Stimulated activated memory B cell treated with anti-CD40 and anti-IgM and Interleukin-4, amounts not matched to agents 10 μg/mL and 1 μg/mL and 100 μg/mL, for 72 hours (primary cell): Measurements from ENCODE around the gene TRIM65.
"Not testable (repeated sequence)": the region's sequence is repeated elsewhere in the genome, so short reads cannot be mapped to it uniquely, and the experiment has no call there.

Experiments
- ATAC-seq: fragments of 150-1000 bp; cut with Tn5 transposase; 2 replicates; pipeline ENCODE4 v1.10.0; 2021
- H3K27ac Mint-ChIP-seq: one replicate; pipeline ENCODE4 v1.8.0; 2022; ENCODE audit warnings: mild to moderate bottlenecking, mixed read lengths
- H3K27me3 Mint-ChIP-seq: one replicate; pipeline ENCODE4 v1.8.0; 2022; ENCODE audit warnings: mixed read lengths
- H3K36me3 Mint-ChIP-seq: one replicate; pipeline ENCODE4 v1.8.0; 2022; ENCODE audit warnings: mixed read lengths
- H3K4me1 Mint-ChIP-seq: one replicate; pipeline ENCODE4 v1.8.0; 2022; ENCODE audit warnings: mixed read lengths
- H3K4me3 Mint-ChIP-seq: one replicate; pipeline ENCODE4 v1.8.0; 2022; ENCODE audit warnings: mild to moderate bottlenecking, moderate library complexity, mixed read lengths
- H3K9me3 Mint-ChIP-seq: one replicate; pipeline ENCODE4 v1.8.0; 2022; ENCODE audit warnings: mixed read lengths

TRIM65 gene

GRCh38 chr17:75859358-75859757 lies 37.4 kb downstream of the TRIM65 start:
- not testable (repeated sequence) for H3K9me3 Mint-ChIP-seq, H3K36me3 Mint-ChIP-seq, ATAC-seq, H3K27me3 Mint-ChIP-seq, H3K4me3 Mint-ChIP-seq
- peak overlapping the region; percentile 71 for H3K27ac Mint-ChIP-seq
- H3K4me1 Mint-ChIP-seq, result peaks cover 34% of the 10 kb centered on the region

- H3K27ac Mint-ChIP-seq, result no peak overlapping the region
- H3K9me3 Mint-ChIP-seq, result no peaks in the 10 kb centered on the region
- no peaks in the 10 kb centered on the region for H3K36me3 Mint-ChIP-seq
- H3K4me3 Mint-ChIP-seq, result no peak overlapping the region
- no peak for ATAC-seq
- H3K4me1 Mint-ChIP-seq, result peaks cover 39% of the 10 kb centered on the region
- no peaks in the 10 kb centered on the region for H3K27me3 Mint-ChIP-seq
Measured at GRCh38 chr17:75856062-75856756, 40.5 kb downstream of the TRIM65 start.

GRCh38 chr17:75855310-75856061 lies 41.3 kb downstream of the TRIM65 start, which contains the start of gene WBP2:
Gene WBP2, minus strand, starts transcription at chr17:75855335. Its CDS starts 38 bp downstream, at chr17:75855297.
- Mint-ChIP-seq H3K9me3 (no peaks in the 10 kb centered on the region), H3K4me1 (peaks cover 39% of the 10 kb centered on the region), H3K27me3 (no peaks in the 10 kb centered on the region), H3K36me3 (no peaks in the 10 kb centered on the region), H3K4me3 (no peak within 1 kb of the TSS), H3K27ac (no peak within 1 kb of the TSS)
- ATAC-seq, result peak; percentile 94

DNA sequence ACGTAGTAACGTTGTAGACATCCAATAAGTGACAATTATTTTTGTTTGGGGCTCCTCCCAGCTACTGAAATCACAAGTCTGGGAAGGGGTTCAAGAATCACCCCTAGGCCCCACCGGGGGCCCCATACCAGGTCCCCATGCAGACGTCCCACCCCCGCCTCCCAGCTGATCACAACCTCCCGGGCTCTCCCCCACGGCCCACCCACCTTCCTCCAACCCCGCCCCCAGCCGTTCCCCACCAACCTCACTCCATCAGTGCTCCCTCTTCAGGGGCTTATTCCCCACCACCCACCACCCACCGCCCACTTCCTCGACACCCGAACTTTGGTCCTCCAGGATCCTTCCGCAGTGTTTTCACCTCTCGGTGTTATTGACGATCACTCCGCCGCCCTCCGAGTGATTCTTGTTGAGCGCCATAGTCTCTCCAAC lies 41.9 kb downstream of the TRIM65 start:
- Mint-ChIP-seq H3K9me3 (no peaks in the 10 kb centered on the region), H3K36me3 (peaks cover 3% of the 10 kb centered on the region), H3K4me3 (no peak overlapping the region), H3K27ac (no peak overlapping the region), H3K27me3 (no peaks in the 10 kb centered on the region), H3K4me1 (peaks cover 39% of the 10 kb centered on the region)
- ATAC-seq, result peak; percentile 2

- no peak for ATAC-seq
- Mint-ChIP-seq H3K4me1 (peaks cover 42% of the 10 kb centered on the region), H3K4me3 (no peak overlapping the region), H3K27ac (no peak overlapping the region), H3K36me3 (peaks cover 10% of the 10 kb centered on the region), H3K27me3 (no peaks in the 10 kb centered on the region), H3K9me3 (no peaks in the 10 kb centered on the region)
Measured at GRCh38 chr17:75854101-75854748, 42.5 kb downstream of the TRIM65 start.

DNA sequence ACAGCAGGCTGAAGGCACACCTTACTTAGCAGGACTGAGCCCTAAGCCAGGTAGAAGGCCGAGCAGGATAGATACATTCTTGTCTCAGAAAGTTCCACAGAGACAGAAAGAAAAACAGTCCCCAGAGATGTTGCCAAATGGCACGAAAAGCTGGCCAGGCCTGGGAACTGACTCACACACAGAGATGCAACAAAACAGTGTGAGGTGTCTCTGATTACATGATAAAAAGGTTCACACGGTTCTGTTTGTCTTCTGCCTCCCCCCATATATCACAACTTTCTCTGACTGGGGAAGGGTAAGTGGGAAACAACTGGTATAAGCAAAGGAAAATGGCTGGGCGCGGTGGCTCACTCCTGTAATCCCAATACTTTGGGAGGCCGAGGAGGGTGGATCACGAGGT lies 43.3 kb downstream of the TRIM65 start:
- peaks cover 38% of the 10 kb centered on the region for H3K4me1 Mint-ChIP-seq
- no peak for ATAC-seq

GRCh38 chr17:75851693-75851991 lies 45.1 kb downstream of the TRIM65 start:
- peaks cover 29% of the 10 kb centered on the region for H3K36me3 Mint-ChIP-seq
- ATAC-seq, H3K4me3 Mint-ChIP-seq, H3K27ac Mint-ChIP-seq, H3K27me3 Mint-ChIP-seq, H3K9me3 Mint-ChIP-seq: not testable (repeated sequence)
- H3K4me1 Mint-ChIP-seq, result peaks cover 37% of the 10 kb centered on the region

More for the DNA sequence above, 43.3 kb downstream of the TRIM65 start:
- H3K27me3 Mint-ChIP-seq, result no peaks in the 10 kb centered on the region
- peaks cover 11% of the 10 kb centered on the region for H3K36me3 Mint-ChIP-seq
- H3K9me3 Mint-ChIP-seq, result no peaks in the 10 kb centered on the region
- peak overlapping the region; percentile 39 for H3K4me3 Mint-ChIP-seq
- H3K27ac Mint-ChIP-seq, result no peak overlapping the region

DNA sequence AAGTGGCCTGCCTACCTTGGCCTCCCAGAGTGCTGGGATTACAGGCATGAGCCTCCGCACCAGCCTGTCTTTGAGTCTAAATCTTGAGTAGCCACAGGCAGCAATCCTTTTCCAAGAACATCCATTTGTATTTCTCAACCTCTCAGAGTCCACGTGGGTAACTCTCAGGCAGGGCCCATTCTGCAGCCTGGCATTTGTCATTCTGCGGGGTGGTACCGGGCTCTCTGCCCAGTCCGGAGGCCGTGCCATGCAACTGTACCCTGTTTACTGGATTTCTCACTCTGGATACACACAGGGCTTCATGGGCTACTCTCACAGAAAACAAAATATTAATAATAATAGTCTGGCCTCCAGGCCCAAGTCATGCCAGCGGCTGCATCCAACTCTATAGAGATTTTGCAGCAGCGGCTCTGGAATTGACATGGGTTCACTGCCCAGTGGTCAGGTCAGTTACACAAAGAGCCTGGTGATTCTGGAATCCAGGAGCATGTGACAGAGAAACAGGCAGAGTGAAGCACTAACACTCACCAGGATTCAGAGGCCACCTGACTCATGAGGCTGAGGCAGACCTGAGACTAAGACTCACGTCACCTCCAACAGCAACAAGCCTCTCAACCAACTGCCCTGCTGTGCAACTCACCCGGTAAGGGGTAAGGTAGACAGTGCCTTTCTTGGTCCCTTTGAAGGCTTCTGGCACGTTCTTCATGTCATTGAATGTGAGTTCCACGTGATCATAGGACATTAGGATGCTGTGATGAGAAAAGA lies 45.6 kb downstream of the TRIM65 start:
- Mint-ChIP-seq H3K36me3 (peaks cover 34% of the 10 kb centered on the region), H3K9me3 (no peaks in the 10 kb centered on the region), H3K27me3 (no peaks in the 10 kb centered on the region), H3K4me3 (no peak overlapping the region), H3K4me1 (peaks cover 36% of the 10 kb centered on the region), H3K27ac (no peak overlapping the region)
- no peak for ATAC-seq

DNA sequence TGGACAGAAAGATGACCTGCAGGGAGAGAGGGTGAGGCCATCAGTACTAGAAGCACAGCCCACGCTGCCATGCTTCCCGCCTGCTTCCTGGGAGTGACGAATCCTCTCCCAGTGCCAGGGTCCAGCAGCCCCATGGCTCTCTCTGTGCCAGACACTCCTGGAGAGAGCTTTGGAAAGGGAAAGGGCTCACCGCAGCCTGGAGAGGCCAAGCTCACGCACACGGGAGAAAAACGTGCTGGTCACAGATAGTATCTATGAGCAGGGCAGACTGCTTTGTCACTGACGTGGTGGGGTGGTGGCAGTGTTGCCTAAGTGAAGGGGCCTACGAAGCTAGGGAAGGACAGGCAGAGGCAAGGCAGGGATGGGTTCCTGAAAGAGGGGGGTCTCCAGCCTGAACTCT lies 47.0 kb downstream of the TRIM65 start:
- peaks cover 43% of the 10 kb centered on the region for H3K36me3 Mint-ChIP-seq
- H3K4me3 Mint-ChIP-seq, result no peak overlapping the region
- H3K27me3 Mint-ChIP-seq, result no peaks in the 10 kb centered on the region
- ATAC-seq, result no peak
- no peak overlapping the region for H3K27ac Mint-ChIP-seq
- H3K4me1 Mint-ChIP-seq, result peaks cover 47% of the 10 kb centered on the region
- no peaks in the 10 kb centered on the region for H3K9me3 Mint-ChIP-seq

DNA sequence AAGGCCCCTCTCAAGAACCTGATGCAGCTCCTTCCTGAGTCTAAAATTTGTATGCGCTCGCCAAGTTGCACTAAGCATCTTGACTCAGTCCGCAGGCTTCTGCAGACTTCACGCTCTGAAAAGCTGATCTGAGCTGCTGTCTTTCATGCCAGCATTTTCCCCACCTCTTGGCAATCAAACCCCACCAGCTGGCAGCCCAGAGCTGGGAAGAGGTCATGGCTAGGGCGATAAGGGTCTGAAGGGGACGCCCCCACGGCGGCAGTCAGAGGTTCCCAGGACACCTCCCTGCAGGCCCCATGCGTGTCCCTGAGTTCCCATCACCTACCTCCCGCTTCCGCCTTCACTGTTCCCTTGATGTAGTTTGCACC lies 47.5 kb downstream of the TRIM65 start:
- Mint-ChIP-seq H3K4me1 (peaks cover 45% of the 10 kb centered on the region), H3K9me3 (no peaks in the 10 kb centered on the region), H3K27me3 (no peaks in the 10 kb centered on the region), H3K27ac (no peak overlapping the region), H3K4me3 (no peak overlapping the region), H3K36me3 (peaks cover 43% of the 10 kb centered on the region)
- ATAC-seq, result no peak

DNA sequence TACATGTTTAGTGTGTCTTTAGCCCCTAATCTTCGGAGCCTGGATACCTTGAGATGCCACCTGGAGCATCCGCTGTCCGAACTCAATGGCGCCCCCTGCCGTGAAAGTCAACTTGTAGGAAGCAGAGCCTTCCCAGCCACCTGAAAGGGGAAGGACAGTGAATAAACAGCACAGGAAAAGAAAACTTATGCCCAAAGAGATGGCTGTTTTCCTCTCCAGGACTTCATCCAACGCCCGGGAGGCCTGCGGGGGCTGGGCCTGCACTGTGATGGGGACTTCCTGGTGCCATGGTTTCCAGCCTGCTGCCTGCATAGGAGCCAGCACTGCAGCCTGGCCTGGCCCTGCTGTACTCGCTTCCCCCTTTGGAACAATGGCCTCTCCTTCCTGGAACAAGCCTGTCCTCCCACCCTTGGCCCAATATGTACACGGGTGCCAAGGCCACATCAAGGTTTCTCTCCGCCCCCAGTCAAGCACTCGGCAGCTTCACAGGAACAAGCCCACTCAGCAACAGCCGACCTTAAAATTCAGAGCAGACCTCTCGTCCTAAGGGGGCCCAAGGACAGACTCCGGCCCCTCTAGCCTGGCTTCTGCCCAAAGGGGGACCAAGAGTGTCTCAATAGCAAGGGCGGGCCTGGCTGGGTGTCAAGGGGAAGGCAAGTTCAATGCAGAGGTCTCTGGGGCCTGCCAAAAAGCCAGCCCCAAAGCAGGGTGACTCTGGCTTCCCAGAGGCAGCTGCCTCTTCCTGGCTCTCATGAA lies 48.0 kb downstream of the TRIM65 start:
- Mint-ChIP-seq H3K9me3 (no peaks in the 10 kb centered on the region), H3K27ac (peak overlapping the region; percentile 40), H3K4me3 (no peak overlapping the region), H3K4me1 (peaks cover 45% of the 10 kb centered on the region), H3K36me3 (peaks cover 43% of the 10 kb centered on the region), H3K27me3 (no peaks in the 10 kb centered on the region)
- no peak for ATAC-seq

GRCh38 chr17:75847614-75848522 lies 48.9 kb downstream of the TRIM65 start:
- peak overlapping the region; percentile 40 for H3K27ac Mint-ChIP-seq
- H3K27me3 Mint-ChIP-seq, result no peaks in the 10 kb centered on the region
- no peak for ATAC-seq
- H3K4me3 Mint-ChIP-seq, result no peak overlapping the region
- H3K9me3 Mint-ChIP-seq, result no peaks in the 10 kb centered on the region
- peaks cover 43% of the 10 kb centered on the region for H3K36me3 Mint-ChIP-seq
- H3K4me1 Mint-ChIP-seq, result peaks cover 46% of the 10 kb centered on the region

GRCh38 chr17:75846692-75847613 lies 49.8 kb downstream of the TRIM65 start:
- Mint-ChIP-seq H3K27me3 (no peaks in the 10 kb centered on the region), H3K36me3 (peaks cover 43% of the 10 kb centered on the region), H3K27ac (peak overlapping the region; percentile 91), H3K4me1 (peaks cover 46% of the 10 kb centered on the region), H3K4me3 (no peak overlapping the region), H3K9me3 (no peaks in the 10 kb centered on the region)
- ATAC-seq, result no peak
